PFSK-1 (cell line): ENCODE data around the gene TMEM221.

Experiments
- REST ChIP-seq, 2 experiments: IDR thresholded peaks; 2 replicates each; pipeline versions ENCODE4 v1.6.1 to v1.8.0; 2011 to 2012; ENCODE audit warnings: low read depth in 2 of 2, low read length in 2 of 2, control low read depth in 1 of 2, inconsistent platforms in 1 of 2, mild to moderate bottlenecking in 1 of 2, moderate library complexity in 1 of 2; ENCODE audit not compliant: insufficient read depth in 1 of 2
- SIN3A ChIP-seq: IDR thresholded peaks from 2 replicates; pipeline ENCODE4 v1.6.1; 2012; ENCODE audit warnings: mild to moderate bottlenecking, low read length, moderate library complexity, borderline replicate concordance; ENCODE audit not compliant: insufficient read depth
- TAF1 ChIP-seq: IDR thresholded peaks from 2 replicates; pipeline ENCODE4 v1.6.1; 2012; ENCODE audit warnings: low read length, control low read depth, borderline replicate concordance; ENCODE audit not compliant: insufficient read depth

- no peak for TF ChIP-seq TAF1
- TF ChIP-seq REST (IDR thresholded peaks at IDR 0.05; ENCODE audit: insufficient read depth in 1 of 2, low read depth in 2 of 2, low read length in 2 of 2): no peak
- no peak for TF ChIP-seq SIN3A
Observed at GRCh38 chr19:17458970-17459369, 10.5 kb upstream of the TMEM221 start.
